Tibial nerve (tissue), 4 donors: ENCODE measurements around the gene SLC43A1.
A peak's percentile ranks its signal among the peaks of the same experiment; 100 is the strongest.

Source experiments
- CTCF ChIP-seq, 5 experiments: fragments of 200-600 bp in 3 of 5; fragments of 450-650 bp in 2 of 5; sonication (generic) in 3 of 5; IDR thresholded peaks; one replicate each; pipeline ENCODE4 v1.5.1; 2016 to 2019; ENCODE audit warnings: antibody characterized with exemption in 5 of 5, mild to moderate bottlenecking in 3 of 5, moderate library complexity in 2 of 5
- EP300 ChIP-seq, 2 donors: sonication (generic); formaldehyde crosslinking; IDR thresholded peaks; one replicate each; pipeline ENCODE4 v1.6.1; 2017; ENCODE audit warnings: antibody characterized with exemption in 2 of 2, mild to moderate bottlenecking in 1 of 2
- POLR2A ChIP-seq, 2 donors: fragments of 450-650 bp; IDR thresholded peaks; one replicate each; pipeline ENCODE4 v1.6.1; 2017; ENCODE audit warnings: antibody characterized with exemption in 2 of 2, mild to moderate bottlenecking in 2 of 2, moderate library complexity in 2 of 2

DNA sequence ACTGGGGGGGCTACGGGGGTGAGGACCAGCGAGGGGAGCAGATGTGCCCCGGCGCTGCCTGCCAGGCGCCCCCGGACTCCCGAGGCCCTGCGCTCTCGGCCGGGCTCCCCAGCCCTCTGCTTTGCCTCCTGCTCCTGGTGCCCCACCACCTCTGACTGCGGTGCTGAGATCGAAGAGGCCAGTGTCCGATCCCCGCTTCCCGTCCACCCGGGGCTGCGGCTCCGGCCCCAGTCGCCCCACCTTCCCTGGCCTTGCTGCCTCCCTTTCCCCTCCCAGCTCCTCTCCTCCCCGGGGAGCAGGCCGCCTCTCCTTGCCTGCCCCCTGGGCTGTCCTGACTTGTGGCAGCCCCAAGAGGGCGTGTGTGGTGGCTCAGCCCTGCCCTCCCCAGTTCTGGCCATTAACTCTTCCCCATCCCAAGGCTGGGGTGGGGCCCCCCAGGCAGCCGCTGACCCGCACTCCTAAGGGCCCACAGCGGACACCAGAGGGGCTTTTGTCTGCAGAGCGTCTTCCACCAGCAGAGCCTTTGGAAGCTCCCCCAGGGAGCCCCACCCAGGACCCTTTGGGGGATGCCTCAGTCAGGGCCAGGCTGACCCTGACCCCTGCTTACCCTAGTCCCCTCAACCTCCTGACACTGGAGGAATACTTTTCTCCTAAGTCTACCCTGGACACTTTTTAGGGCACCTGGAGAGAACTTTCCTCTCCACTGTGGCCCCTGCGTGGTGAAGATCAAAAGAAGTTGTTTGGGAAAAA is 38.6 kb downstream of the SLC43A1 start:
- TF ChIP-seq CTCF (IDR thresholded peaks at IDR 0.05) (peak in 3 of 5 experiments; percentile 33 to 46 (median 33)), POLR2A (IDR thresholded peaks at IDR 0.05) (no peak), EP300 (IDR thresholded peaks at IDR 0.05) (no peak)
